H1 (cell line): Measurements from ENCODE around the gene MARK4.

ENCODE experiments used
- BCL11A ChIP-seq, 2 experiments: IDR thresholded peaks; one replicate each; pipeline ENCODE4 v1.6.1; 2011; ENCODE audit warnings: low read depth in 2 of 2, low read length in 2 of 2, mild to moderate bottlenecking in 2 of 2
- BRCA1 ChIP-seq: IDR thresholded peaks from 2 replicates; pipeline ENCODE4 v1.6.1; 2012; ENCODE audit warnings: low read depth, low read length, improper control_type of control experiment
- CTCF ChIP-seq, 3 experiments: IDR thresholded peaks; 1 replicate in 2 of 3; 2 replicates in 1 of 3; pipeline versions ENCODE4 v1.5.1 to v1.6.1; 2011; ENCODE audit warnings: low read length in 3 of 3, mild to moderate bottlenecking in 3 of 3, inconsistent platforms in 2 of 3, low read depth in 1 of 3, moderate library complexity in 1 of 3; ENCODE audit not compliant: insufficient read depth in 1 of 3; ENCODE audit errors: control extremely low read depth in 1 of 3
- EP300 ChIP-seq, 2 experiments: IDR thresholded peaks; 1 replicate in 1 of 2; 2 replicates in 1 of 2; pipeline ENCODE4 v1.6.1; 2011 to 2012; ENCODE audit warnings: low read depth in 2 of 2, low read length in 2 of 2, mild to moderate bottlenecking in 2 of 2, borderline replicate concordance in 1 of 2, inconsistent platforms in 1 of 2, moderate library complexity in 1 of 2
- HDAC2 ChIP-seq, 2 experiments: fragments of 300-600 bp in 1 of 2; sonication (generic) in 1 of 2; IDR thresholded peaks; 2 replicates each; pipeline ENCODE4 v1.6.1; 2011 to 2012; ENCODE audit warnings: low read depth in 2 of 2, low read length in 2 of 2, mild to moderate bottlenecking in 2 of 2, moderate library complexity in 2 of 2, borderline replicate concordance in 1 of 2, inconsistent platforms in 1 of 2
- POLR2A ChIP-seq, 2 experiments: IDR thresholded peaks; 1 replicate in 1 of 2; 2 replicates in 1 of 2; pipeline ENCODE4 v1.6.1; 2011; ENCODE audit warnings: low read depth in 2 of 2, low read length in 2 of 2, mild to moderate bottlenecking in 2 of 2; ENCODE audit errors: control extremely low read depth in 1 of 2
- POLR2AphosphoS5 ChIP-seq: IDR thresholded peaks from 2 replicates; pipeline ENCODE4 v1.6.1; 2011; ENCODE audit warnings: low read depth, low read length
- RFX5 ChIP-seq: IDR thresholded peaks from 2 replicates; pipeline ENCODE4 v1.6.1; 2011; ENCODE audit warnings: low read depth, low read length, improper control_type of control experiment, borderline replicate concordance
- SIRT6 ChIP-seq: IDR thresholded peaks from one replicate; pipeline ENCODE4 v1.7.1; 2012; ENCODE audit warnings: low read length, inconsistent platforms
- TEAD4 ChIP-seq: IDR thresholded peaks from 2 replicates; pipeline ENCODE4 v1.6.1; 2012; ENCODE audit warnings: low read depth, low read length, inconsistent platforms, mixed read lengths
- USF2 ChIP-seq: IDR thresholded peaks from 2 replicates; pipeline ENCODE4 v1.6.1; 2011; ENCODE audit warnings: low read length, improper control_type of control experiment
- ZNF274 ChIP-seq: IDR thresholded peaks from 2 replicates; pipeline ENCODE4 v1.7.0; 2012; ENCODE audit warnings: low read length, borderline replicate concordance; ENCODE audit errors: extremely low read depth

- TF ChIP-seq SIRT6 (no peak), CTCF (IDR thresholded peaks at IDR 0.05; ENCODE audit: control extremely low read depth in 1 of 3, insufficient read depth in 1 of 3, low read depth in 1 of 3, low read length in 3 of 3) (no peak), ZNF274 (no peak), POLR2AphosphoS5 (no peak), POLR2A (IDR thresholded peaks at IDR 0.05; ENCODE audit: control extremely low read depth in 1 of 2, low read depth in 2 of 2, low read length in 2 of 2) (no peak), HDAC2 (IDR thresholded peaks at IDR 0.05; ENCODE audit: borderline replicate concordance in 1 of 2, low read depth in 2 of 2, low read length in 2 of 2) (no peak), RFX5 (no peak), TEAD4 (no peak), EP300 (IDR thresholded peaks at IDR 0.05; ENCODE audit: borderline replicate concordance in 1 of 2, low read depth in 2 of 2, low read length in 2 of 2) (no peak), BRCA1 (no peak), BCL11A (IDR thresholded peaks at IDR 0.05; ENCODE audit: low read depth in 2 of 2, low read length in 2 of 2) (no peak), USF2 (no peak)
Observed at GRCh38 chr19:45251452-45252354, 632 bp downstream of the MARK4 start.
